Fibroblast of upper back skin (primary cell): Measurements from ENCODE around the gene CXCL6.

Source experiments
- DNase-seq: peaks from one replicate; pipeline ENCODE4 v3.0.0-alpha.2; 2013

Gene CXCL6

DNA sequence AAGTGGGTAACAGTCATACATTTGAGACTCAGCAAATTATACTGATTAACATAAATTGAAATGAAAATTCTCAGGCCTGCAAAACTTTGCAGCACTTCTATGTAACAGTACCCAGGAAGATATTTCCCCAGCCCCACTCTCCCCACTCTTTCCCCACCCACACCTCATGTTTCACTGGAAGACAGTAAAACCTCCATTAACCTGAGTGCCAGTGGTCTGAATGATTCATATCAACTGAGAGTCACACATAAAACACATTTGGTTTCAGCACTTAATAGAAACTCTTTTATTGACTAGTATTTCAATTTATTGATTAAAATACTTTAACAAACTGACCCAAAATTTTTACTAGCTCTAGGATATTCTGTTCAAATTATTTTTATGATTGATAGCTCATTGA, 6.9 kb downstream of the CXCL6 start:
- peak; percentile 38 for DNase-seq

DNA sequence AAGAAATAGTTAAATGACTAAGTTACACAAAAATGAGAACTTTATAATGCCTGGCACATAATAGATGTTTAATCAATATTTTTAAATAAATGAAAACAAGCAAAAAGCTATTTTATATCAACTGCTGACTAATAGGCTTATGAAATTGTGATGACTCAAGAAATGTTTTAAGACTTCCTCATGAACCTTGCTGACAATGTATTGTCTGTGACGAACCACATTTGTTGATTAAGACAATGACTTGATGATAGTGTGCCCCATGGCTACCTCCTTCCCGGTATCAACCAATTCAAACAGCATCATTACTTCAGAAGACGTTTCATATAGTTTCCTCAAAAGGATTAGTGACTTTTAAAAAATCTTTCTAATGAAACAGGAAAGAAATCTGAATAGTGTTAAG, 7.9 kb downstream of the CXCL6 start:
- peak; percentile 63 for DNase-seq

DNA sequence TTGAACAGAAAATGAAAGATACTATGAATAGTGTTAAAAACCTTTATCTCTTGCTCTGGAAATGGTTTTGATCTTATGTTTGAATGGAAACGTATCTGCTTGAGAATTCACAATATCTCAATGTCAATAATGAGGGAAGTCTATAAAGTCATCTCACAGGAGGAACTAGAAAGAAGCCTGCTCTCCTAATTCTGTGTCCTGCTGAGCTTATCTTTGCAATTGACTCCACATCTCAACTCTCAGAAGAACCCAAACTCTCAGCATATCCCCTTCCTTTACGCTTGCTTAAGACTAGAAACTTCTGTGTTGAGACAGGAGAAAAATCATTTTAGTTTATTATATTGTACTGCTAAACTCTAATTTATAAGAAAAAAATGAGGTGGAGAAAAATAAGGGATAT, 8.3 kb downstream of the CXCL6 start:
- no peak for DNase-seq

DNA sequence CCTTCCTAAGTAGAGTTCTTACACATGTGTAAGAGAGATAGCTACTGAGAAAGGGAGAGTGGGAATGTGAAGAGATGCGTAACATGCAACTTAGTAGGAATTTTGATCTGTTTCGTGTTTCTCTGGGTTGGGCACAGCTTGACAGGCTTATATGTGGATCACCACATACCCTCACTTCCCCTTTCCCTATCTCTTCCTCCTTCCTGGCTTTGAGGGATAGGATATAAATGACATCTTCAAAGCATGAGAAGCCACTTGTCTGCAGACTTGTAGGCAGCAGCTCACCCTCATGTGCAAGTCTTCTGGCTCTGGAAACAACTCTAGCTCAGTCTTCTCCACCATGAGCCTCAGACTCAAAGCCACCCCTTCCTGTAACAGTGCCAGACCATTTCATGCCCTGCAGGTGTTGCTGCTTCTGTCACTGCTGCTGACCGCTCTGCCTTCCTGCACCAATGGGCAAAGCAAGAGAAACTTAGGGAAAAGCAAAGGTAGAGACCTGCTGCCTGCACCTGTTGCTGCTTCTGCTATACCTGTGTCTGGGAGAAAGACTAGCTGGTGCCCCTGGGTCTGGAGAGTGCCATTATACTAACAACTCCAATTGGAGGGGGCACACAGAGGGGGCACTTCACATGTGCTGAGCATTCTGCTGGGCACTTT, 11.2 kb downstream of the CXCL6 start:
- DNase-seq = no peak

DNA sequence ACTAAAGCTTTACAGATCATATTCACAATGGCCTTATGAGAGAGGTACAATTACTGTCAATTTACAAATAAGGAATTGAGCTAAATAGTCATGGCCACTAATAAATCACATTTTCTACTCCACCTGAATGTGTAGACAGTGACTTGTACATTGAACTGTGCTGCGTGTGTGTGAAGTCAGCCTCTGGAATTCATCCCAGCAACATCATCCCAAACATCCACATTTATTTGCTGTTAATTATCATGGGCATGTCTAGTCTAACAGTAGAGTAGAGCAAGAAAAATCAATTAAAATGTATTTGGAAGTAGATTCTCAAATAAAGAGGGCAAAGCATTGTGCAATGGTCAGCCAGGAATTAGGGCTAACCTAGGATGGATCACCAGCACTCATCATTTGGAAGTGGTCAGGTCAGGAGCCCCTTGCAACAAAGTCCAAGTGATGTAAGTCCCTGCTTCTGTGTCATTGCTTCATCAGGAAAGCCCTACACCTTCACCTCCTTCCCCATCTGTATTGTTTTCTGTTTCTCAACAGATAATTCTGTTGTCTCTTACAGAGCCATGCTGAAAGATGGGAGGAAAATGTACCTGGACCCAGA, 11.8 kb downstream of the CXCL6 start:
- DNase-seq = no peak

DNA sequence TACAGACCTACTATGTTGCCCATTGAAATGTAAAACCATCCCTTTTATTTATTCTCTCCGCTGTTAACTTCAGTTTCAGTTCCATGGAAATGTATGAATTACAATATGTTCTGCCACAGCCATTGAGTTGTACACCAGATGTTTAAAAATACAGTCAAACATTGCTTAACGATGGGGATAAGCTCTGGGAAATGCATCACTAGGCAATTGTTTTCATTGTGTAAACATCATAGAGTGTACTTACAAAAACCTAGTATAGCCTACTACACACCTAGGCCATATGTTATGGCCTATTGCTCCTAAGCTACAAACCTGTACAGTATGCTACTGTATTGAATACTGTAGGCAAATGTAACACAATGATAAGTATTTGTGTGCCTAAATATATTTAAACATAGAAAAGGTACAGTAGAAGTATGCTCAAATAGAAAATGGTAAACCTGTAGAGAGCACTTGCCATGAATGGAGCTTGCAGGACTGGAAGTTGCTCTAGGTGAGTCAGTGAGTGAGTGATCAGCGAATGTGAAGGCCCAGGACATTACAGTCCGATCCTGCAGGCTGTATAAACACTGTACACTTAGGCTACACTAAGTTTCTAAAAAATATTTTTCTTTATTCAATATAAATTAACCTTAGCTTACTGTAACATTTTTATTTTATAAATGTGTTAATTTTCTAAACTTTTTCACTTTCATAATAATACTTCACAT, 13.9 kb downstream of the CXCL6 start:
- no peak for DNase-seq

DNA sequence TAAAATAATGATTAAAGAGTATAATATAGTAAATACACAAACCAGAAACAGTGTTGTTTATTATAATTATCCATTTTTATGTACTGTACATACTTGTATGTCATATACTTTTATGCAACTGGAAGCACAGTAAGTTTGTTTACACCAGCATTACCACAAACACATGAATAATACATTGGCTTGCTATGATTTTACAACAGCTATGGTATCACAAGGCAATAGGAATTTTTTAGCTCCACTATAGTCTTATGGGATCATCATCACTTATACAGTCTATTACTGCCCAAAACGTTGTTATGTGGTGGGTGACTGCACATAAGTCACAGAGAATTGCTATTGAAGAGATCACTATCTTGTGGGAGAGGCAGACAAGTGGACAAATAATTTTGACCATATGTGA, 14.8 kb downstream of the CXCL6 start:
- no peak for DNase-seq

DNA sequence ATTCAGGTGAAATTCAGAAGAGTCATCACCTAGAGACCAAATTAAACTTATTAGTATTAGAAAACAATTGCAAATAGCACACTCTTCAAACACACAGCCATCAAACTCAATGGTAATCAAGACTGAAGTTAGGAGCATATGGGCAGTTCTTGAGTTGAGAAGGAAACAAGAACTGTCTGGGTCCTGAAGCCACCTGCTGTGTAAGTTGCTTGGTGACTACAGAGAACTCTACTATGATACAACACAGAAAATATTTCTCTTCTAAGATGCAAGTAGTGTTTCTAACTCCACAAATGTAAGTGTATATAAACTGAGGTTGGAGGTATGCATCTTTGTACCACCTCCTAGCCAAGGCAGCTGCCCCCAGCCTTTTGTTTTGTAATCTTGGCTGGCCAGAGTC, 16.3 kb downstream of the CXCL6 start:
- DNase-seq = no peak

DNA sequence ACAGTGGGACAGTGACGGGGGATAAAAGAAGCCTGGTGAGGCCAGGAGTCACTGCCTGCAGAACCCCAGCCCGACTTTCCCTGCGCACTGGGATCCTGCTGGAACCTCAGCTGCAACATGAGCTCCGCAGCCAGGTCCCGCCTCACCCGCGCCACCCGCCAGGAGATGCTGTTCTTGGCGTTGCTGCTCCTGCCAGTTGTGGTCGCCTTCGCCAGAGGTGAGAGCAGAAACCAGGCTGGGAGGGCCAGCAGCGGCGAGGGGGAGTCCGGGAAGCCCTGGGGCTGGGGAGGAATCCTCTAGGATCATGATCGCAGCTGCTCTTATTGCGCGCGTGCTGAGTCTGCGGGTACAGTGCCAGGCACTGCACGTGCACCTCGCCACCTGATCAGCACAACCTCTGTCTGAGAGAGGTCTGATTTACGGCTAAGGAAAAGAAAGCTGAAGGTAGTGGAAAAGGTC, 16.8 kb downstream of the CXCL6 start, which contains the start of gene PF4V1:
Gene PF4V1 (plus strand): TSS at position 51 of the 459 bp plus-strand sequence. CDS start 67 bp downstream, at position 118.
- DNase-seq = no peak

DNA sequence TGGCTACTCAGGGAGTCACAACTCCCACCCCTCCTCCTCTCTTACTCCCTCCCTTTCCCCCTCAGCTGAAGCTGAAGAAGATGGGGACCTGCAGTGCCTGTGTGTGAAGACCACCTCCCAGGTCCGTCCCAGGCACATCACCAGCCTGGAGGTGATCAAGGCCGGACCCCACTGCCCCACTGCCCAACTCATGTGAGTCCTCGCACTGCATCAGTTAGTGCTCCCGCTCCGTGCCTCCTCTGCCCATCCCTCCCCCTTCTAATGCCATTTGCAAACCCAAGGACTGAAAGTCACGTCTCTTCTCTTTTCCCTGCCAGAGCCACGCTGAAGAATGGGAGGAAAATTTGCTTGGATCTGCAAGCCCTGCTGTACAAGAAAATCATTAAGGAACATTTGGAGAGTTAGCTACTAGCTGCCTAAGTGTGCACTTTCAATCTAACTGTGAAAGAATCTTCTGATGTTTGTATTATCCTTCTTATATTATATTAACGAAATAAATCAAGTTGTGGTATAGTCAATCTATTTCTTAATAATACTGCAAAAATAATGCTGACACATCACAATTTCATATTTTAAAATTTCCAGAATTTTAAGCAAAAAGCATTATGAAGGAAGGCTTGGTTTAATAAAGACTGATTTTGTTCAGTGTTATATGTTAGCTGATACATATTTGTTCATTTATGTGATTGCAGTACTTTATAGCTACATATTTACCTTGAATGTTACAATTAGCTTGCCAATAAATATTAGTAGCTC, 17.4 kb downstream of the CXCL6 start:
- DNase-seq = no peak

DNA sequence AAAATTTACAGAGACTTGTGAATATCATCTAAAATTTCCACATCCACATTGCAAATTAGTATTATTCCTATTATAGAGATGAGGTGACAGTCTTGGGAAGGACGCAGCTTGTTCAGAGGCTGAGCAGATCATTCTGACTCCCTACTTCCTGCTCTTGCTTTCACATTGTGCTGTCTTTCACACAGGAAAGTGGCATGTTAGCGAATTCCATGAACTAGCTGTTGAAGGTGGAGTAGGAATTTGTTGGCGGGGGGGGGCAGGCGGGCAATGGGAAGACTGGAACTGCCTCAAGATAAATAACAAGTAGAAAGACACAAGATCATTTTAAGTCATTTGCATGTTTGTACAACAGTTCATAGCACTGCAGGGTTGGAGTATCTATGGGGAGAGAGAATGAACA, 18.9 kb downstream of the CXCL6 start:
- DNase-seq = no peak

DNA sequence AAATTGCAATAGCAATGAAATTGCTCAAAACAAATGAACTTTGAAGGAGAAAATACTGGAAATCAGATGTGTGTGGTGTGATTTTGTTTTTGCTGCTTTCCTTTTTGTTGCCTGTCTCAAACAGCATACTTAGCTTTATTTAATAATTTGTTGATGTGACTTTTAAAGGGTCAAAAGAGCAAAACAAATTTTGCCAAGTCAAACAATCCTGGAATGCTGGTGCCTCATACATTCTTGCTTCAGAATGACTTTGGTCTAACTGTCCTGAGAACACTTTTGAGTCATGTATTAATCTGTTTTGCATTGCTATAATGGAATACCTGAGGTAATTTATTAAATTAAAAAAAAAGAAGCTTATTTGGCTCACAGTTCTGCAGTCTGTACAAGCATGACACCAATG, 20.0 kb downstream of the CXCL6 start:
- DNase-seq = peak; percentile 68

DNA sequence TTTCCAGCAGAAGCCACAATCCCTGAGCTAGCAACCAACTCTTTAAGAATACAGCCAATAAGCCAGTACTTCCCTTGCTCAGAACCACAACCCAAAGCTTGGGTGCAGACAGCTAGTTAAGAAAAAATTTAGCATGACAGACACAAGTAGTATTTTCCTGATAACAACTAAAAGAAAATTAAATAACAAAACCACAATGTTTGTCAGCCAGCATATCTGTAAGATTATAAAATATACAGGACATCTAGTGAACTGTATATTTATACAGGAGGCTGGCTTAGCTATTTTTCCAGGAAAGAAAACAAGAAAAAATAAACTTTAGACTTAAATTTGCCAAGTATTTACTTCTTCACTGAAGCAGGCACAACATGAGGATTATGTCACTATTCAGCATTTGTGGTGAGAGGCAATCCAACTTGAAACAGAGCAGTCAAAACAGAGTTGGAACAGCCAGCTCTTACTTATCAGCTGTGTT, 23.2 kb downstream of the CXCL6 start:
- DNase-seq = no peak

DNA sequence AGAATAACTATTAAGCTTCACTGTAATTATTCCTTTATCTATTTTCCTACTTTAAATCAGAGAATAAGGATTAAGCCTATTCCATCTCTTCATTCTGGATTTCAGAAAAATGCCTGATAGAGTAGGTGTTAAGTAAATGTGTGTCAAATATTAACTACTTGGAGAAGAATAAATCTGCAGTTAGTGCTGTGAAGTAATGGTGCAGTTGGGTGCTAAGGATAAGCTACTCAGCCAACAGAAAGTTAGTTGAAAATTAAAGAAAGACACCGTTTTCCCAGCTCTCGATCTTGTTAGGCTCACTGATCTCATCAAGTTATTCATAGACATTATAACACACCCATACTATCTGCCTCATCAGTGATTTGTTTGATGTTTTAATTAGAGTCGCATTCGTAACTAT, 23.7 kb downstream of the CXCL6 start:
- DNase-seq = no peak

DNA sequence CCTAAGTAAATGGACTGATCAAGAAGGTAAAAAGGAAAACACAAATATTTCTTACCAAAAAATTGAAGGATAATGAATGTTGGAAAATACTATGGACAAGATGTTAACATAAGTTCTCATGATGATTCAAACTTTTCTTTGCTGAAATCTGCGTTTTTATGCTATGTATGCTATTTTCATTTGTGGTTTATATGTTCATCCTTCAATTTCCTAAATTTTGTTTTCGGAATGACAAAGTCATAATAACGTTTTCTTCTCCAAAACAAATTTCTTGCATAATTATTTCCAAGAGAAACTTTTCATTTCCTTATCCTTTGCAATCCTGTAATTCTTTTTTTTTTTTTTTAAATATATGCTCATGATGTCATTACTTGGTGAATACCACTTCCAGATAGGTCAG, 24.4 kb downstream of the CXCL6 start:
- no peak for DNase-seq

DNA sequence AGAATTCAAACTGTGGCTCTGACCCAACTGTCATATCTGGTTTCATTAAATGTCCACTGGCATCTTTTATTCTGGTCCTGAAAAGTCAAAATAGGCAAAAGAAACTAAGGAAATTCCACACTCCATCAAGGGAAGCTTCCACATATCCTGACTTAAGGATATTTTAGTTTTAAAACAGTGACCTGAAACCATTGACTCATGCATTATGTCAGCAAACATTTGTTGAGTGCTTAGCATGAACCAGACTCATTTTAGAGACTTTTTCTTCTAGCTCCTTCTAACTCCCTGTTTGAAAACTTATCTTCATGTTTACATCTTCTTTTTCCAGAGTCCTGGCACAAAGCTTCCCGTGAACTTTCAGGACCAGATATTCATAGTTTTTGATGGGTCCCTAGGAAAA, 25.8 kb downstream of the CXCL6 start:
- no peak for DNase-seq

DNA sequence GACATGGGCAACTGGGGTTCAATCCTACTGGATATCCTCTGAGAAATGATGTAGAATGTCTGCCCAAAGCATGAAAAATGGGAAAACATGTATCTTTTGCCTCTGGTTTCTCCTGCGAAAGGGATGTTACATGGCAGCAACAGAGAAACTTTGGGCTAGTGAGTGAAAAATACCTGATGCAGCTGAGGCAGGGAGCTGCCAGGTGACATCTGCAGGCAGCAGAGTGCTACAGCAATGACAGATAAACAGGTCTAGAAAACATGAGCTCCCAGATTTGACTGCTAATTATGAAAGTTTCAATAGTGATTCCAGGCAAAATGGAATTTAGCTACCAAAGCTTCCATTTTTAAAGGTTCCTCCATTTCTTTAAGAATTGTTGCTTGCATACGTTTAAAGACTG, 27.9 kb downstream of the CXCL6 start:
- DNase-seq = no peak

DNA sequence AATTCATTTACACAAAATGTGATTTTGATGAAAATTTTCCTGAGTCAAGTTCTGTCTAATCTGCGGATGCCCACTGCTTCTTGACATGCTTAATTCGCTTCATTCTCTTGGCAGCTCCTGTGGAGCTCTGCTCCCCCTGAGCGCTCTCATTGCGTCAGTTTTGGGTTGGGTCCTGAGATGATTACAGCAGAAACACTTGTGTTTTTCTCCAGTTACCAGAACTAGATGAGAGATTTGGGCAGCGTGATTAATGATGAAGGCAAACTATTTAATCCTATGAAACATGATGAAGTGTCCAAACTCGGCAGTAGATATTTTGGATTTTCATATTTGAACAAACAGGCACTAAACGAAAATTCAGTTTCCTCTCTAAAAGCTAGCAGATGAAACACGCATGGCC, 28.5 kb downstream of the CXCL6 start:
- no peak for DNase-seq

DNA sequence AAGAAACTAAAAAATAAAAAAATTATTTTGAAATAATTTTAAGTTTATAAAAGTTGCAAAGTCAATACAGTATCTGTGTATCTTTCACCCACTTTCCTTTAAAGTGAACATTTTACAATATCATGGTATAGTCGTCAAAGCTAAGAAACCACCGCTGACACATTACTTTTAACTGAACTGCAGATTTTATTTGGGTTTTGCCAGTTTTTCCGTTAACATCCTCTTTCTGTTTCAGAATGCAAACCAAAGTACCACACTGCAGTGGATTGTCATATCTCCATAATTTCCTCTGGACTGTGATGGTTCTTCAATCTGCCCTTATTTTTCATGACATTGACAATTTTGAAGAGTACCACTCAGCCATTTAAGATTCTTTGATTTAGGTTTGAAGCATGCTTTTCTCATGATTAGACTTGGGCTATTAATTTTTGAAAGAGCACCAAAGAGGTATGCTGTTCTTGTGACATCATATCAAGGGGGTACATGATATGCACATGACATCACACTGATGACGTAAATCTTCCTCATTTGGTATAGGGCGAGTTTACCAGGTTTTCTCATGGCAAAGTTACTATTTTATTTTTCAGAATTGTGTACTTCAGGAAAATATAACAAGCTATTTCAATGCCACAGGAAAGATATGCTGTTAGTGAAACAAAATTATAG, 29.1 kb downstream of the CXCL6 start:
- no peak for DNase-seq

DNA sequence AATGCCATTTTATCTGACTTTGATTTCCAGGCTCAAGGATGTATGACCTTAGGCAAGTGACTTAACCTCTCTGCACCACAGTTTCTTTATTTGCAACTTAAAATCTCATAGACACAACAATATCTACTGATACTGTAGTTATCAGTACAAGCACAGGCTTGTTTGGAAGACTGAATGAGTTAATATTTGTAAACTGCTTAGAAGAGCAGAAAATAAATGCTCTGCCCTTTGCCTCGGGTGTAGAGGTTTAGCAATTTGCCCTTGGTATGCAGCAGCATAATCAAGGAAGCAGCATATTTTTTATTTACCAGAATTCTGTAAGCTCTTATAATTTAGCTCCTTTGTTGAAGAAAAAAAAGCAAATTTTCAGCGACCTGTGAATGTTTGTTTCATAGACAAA, 29.8 kb downstream of the CXCL6 start:
- no peak for DNase-seq

DNA sequence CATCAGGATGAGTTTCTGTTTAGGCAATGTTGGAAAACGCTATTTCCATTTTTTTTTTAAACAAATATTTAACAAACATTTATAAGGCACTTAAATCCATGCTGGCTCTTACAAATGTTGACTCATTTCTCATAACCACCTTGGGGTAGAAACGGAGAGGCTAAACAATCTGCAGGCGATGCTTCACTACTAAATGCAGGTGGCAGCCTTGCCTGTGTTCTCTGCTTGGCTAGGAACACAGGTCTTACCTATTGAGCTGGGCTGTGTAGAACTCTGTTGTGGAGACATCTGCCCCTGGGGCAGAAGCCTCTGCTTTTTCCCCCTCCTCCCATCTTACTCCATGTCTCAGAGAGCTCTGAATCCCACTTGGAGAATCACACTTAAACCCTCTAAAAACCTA, 31.3 kb downstream of the CXCL6 start:
- DNase-seq = no peak

DNA sequence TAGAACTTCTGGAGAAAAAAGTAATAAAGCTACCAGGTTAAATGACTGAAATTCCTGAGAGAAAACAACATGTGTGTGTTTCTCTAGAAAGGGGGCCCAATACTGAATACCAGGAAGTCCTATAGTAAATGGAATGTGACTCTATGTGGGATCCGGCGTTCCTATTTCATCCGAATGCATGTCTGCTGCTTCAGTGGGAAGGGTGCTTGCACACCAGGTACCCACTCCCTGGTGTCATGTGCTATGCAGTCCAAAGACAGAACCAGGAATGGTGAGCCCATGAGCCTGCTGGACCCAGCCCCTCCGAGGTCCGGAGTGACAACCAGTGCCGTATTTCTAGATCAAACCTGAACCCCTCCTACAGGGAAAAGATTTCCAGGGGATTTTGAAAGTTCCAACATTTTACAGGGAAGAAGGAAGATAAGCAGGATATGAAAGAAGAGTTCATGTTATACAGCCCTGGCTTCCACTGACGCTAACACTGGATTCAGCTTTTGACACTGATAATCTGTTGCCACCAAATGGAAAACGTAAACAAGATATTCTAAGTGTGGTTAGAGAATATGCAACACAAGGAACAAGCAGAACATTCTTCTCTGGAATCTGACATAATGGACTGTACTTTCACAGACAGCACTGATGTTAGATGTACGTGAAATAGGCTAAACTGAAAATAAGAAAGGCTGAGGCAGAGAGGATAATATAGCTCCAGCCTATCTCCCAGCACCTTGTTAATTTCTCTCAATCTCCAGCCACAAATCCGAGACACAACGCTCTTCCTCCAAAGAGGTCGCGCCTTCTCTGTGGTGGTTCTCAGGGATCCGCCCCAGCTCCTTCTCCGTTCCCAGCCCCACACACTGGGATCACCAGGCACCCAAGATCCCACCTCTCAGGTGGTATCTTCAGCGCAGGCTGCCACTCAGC, 32.0 kb downstream of the CXCL6 start:
- no peak for DNase-seq
